Right atrium auricular region (tissue), 2 donors: ENCODE data around the gene DLEC1. TPM values are rescaled to one million over a fixed set of nuclear protein-coding genes. Genes with fewer than 3 reads are reported as not detected.

Experiments used
- DNase-seq: peaks from one replicate; pipeline ENCODE4 v3.0.0-alpha.2; 2019; ENCODE audit warnings: low spot score
- H3K27ac ChIP-seq, 2 donors: fragments of 200-600 bp; sonication (generic); 1 replicate in 1 of 2; 2 replicates in 1 of 2; pipeline ENCODE4 v1.5.1; 2016 to 2019
- H3K27me3 ChIP-seq, 2 donors: fragments of 200-600 bp; sonication (generic); one replicate each; pipeline versions ENCODE4 v1.5.1 to v1.6.0; 2017 to 2019
- H3K36me3 ChIP-seq: fragments of 200-600 bp; sonication (generic); one replicate; pipeline ENCODE4 v1.5.1; 2016
- H3K4me1 ChIP-seq, 2 donors: fragments of 200-600 bp; sonication (generic); one replicate each; pipeline versions ENCODE4 v1.5.1 to v1.6.0; 2017 to 2019
- H3K4me3 ChIP-seq, 2 donors: fragments of 200-600 bp; sonication (generic); 1 replicate in 1 of 2; 2 replicates in 1 of 2; pipeline ENCODE4 v1.5.1; 2017 to 2019; ENCODE audit warnings: mild to moderate bottlenecking in 1 of 2, moderate library complexity in 1 of 2
- H3K9me3 ChIP-seq, 2 donors: fragments of 200-600 bp; sonication (generic); one replicate each; pipeline ENCODE4 v1.5.1; 2019
- total RNA-seq, 2 donors: library from RNA; depleted of rRNA; stranded (reverse); fragments of >200 nt; gene quantifications; one replicate each; pipeline ENCODE4 v1.1.0, GENCODE V29; 2016
- TF ChIP-seq, protein P1 (sequence below), 2 donors: fragments of 200-600 bp; sonication (generic); IDR thresholded peaks; one replicate each; pipeline ENCODE4 v1.5.1; 2019; ENCODE audit warnings: antibody characterized with exemption in 2 of 2

Gene DLEC1
- total RNA-seq, 2 donors from 2014 or later: 0.22 to 0.35 TPM

DNA sequence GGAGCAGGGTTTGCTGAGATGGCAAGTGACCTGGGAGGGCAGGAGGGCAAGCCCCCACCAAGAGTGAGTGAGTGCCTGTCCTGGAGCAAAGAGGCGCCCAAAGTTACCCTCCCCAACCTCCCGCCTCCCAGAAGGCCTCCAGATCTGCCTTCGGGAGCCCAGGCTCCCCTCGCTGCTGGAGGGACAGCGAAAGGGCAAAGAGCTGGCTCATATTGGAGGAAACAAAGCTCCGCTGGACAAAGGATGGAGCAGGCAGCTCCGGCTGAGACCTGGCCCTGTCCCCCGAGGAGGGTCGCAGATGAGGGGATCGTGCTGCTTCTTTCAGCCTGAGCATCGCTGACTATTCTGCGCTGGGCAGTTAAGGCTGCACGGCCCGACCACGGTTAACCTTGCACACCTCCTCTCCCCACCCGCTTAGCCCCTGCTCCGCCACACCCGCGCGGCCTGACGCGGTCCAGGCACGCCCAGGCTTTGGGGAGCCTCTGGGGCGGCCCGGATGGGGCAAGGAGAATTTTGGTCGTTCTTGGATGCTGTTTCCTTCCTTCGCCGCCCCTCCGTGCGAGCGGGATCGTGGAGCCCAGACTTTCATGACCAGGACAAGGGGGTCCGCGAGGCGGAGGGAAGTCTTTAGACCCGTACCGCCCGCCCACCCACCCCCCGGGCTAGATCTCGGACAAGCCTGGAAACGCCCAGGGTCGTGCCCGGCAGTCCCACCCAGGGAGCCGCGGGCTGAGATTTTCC is 10.2 kb upstream of the DLEC1 start:
- Histone ChIP-seq H3K4me3 (peak overlapping the region; percentile 50 to 83), H3K4me1 (peaks cover 0 to 41% of the 10 kb centered on the region in 2 donors), H3K36me3 (no peaks in the 10 kb centered on the region), H3K9me3 (no peaks in the 10 kb centered on the region), H3K27me3 (no peaks in the 10 kb centered on the region), H3K27ac (peak overlapping the region; percentile 85 to 90)
- TF ChIP-seq, protein P1, sequence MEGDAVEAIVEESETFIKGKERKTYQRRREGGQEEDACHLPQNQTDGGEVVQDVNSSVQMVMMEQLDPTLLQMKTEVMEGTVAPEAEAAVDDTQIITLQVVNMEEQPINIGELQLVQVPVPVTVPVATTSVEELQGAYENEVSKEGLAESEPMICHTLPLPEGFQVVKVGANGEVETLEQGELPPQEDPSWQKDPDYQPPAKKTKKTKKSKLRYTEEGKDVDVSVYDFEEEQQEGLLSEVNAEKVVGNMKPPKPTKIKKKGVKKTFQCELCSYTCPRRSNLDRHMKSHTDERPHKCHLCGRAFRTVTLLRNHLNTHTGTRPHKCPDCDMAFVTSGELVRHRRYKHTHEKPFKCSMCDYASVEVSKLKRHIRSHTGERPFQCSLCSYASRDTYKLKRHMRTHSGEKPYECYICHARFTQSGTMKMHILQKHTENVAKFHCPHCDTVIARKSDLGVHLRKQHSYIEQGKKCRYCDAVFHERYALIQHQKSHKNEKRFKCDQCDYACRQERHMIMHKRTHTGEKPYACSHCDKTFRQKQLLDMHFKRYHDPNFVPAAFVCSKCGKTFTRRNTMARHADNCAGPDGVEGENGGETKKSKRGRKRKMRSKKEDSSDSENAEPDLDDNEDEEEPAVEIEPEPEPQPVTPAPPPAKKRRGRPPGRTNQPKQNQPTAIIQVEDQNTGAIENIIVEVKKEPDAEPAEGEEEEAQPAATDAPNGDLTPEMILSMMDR (IDR thresholded peaks at IDR 0.05): no peak
- DNase-seq: no peak

DNA sequence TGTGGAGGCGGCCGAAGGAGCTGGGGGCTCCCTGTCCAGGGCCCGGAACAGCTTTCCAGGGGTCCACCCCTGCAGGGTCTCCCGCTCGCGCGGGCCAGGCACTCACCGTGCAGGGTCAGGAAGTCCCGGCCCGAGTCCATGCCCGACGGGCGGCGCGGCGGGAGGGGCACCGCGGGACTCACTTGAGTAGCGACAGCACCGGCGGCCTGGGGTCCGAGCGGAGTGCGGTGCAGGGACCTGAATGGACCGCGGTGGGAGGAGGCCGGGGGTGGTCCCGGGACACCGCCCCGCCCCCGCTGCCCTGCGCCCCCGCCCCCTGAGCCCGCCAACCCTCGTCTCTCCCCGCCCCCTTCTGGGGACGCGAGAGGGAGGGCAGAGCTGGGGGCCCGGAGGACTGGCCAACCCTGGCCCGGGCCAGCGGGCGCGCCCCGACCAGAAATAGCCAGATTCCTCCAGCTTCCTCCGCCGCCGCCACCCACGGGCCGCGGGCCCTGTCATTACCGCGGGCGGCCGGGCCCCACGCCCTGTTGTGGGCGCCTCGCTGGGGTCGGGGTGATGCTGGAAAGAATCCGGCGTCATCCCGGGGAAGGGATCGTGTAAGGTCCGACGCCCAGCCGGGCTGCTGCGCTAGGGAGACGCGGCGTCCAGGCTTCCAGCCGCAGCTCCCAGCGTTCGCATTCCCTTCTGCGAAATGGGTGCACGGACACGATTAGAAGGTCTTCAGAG is 9.4 kb upstream of the DLEC1 start, which contains the start of gene PLCD1:
Gene PLCD1 (minus strand): TSS at position 243 of the 726 bp plus-strand sequence. CDS start 103 bp downstream, at position 140.
- TF ChIP-seq, protein P1 (IDR thresholded peaks at IDR 0.05): no peak
- DNase-seq: peak; percentile 87
- peaks cover 0 to 37% of the 10 kb centered on the region in 2 donors for H3K4me1 ChIP-seq

DNA sequence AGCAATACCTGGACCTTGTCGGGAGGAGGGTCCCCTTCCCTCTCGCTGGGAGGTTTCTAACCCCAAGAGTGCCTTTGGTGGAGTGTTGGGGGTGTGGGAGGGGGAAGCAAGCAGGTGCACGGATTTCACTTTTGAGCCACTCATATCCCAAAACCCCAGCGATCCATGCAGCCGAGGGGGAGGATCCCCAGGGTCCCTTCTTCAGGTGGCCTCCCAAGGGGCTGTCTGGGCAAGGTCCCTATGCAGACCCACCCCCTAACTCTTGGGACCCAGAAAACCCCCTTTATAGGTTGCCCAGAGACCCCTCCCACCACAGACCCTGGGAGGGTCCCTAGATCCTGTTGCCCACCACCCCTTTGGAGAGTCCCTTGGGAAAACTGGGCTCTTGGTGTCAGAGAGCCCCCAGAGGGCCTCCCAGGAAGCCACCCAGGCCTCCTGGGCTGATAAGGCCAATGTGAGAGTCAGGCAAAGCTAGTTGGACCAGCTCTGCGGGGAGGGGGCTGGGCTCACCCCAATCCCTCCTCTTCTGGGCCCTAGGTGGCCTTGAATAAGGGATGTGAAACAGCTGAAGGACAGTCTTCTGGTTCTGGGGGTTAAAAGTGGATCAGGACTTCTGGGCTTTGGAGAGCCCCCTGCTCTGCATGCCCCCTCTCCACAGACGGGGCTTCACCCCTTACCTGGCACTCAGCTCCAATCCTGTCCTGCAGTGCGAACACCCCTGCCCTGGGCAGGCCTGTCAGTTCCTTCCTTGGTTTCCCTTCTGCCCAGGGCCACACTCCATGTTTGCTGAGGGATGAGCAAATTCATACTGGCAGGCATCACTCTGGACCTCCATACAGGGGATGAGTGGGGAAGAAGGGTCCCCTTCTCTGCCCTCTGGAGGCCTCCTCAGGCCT is 8.6 kb upstream of the DLEC1 start:
- H3K9me3 ChIP-seq: no peaks in the 10 kb centered on the region
- no peaks in the 10 kb centered on the region for H3K27me3 ChIP-seq
- H3K36me3 ChIP-seq: no peaks in the 10 kb centered on the region
- no peak for DNase-seq
- H3K4me3 ChIP-seq: peak overlapping the region; percentile 50 to 83
- H3K4me1 ChIP-seq: peaks cover 0 to 35% of the 10 kb centered on the region in 2 donors
- peak overlapping the region; percentile 85 to 90 for H3K27ac ChIP-seq
- TF ChIP-seq, protein P1 (IDR thresholded peaks at IDR 0.05): no peak

More for the DNA sequence above, 9.4 kb upstream of the DLEC1 start, which contains the start of gene PLCD1:
- peak within 1 kb of the TSS; percentile 50 to 83 for H3K4me3 ChIP-seq
- H3K9me3 ChIP-seq: no peaks in the 10 kb centered on the region
- H3K27me3 ChIP-seq: no peaks in the 10 kb centered on the region
- H3K36me3 ChIP-seq: no peaks in the 10 kb centered on the region
- H3K27ac ChIP-seq: peak within 1 kb of the TSS; percentile 85 to 90

DNA sequence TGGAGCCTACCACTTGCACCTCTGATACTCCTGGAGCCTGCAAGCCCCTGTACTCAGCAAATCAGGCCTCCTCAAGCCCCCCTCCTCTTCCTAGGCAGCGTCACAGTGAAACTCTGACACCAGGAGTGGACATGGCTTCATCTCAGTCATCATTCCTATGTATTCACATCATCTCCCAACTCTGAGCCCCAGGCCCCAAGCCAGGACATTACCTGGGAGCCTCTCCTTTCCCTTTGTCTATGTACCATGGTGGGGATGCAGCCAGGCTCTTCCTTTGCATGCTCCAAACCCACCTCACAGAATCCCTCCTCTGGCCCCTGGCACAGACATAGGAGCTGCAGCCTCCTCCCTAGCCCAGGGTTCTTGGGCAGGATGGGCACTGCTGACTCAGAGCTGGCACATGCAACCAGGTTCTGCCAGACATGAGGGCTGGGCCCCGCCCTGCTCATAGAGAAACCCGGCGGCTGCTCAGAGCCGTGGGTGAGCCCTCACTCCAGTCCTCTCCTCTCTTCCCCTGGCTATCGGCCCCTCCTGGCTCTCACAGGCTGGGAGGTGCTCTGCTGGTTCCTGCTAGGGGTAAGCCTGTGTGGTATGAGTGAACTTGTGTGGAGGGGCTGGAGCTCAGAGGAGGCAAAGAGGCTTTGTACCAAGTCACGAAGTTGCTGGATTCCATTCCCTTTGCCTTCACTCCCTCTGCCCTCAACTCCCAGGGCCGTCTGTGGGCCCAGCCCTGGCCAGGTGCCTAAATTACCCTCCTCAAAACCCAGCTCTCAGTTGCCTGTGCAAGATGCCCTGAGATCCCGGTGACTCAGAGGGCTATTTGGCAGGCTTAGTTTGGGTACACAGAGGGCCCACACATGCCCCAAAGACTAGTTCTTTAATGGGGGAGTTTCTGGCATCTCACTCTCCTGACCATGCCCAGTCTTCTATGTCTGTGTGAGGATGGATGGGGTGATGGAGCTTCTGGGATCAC is 7.7 kb upstream of the DLEC1 start:
- DNase-seq: no peak
- Histone ChIP-seq H3K4me1 (peaks cover 0 to 27% of the 10 kb centered on the region in 2 donors), H3K27me3 (no peaks in the 10 kb centered on the region), H3K27ac (peak overlapping the region in 1 of 2 donors; percentile 90), H3K9me3 (no peaks in the 10 kb centered on the region), H3K36me3 (no peaks in the 10 kb centered on the region), H3K4me3 (no peak overlapping the region)
- TF ChIP-seq, protein P1 (IDR thresholded peaks at IDR 0.05): no peak
